Putamen (tissue), 1 donor: ENCODE measurements around the gene NHERF1.

ENCODE experiments used
- DNase-seq: peaks from one replicate; pipeline ENCODE4 v3.0.0-alpha.2; 2016; ENCODE audit warnings: low spot score

NHERF1 gene

GRCh38 chr17:74810699-74811485, 62.5 kb downstream of the NHERF1 start:
- no peak for DNase-seq

DNA sequence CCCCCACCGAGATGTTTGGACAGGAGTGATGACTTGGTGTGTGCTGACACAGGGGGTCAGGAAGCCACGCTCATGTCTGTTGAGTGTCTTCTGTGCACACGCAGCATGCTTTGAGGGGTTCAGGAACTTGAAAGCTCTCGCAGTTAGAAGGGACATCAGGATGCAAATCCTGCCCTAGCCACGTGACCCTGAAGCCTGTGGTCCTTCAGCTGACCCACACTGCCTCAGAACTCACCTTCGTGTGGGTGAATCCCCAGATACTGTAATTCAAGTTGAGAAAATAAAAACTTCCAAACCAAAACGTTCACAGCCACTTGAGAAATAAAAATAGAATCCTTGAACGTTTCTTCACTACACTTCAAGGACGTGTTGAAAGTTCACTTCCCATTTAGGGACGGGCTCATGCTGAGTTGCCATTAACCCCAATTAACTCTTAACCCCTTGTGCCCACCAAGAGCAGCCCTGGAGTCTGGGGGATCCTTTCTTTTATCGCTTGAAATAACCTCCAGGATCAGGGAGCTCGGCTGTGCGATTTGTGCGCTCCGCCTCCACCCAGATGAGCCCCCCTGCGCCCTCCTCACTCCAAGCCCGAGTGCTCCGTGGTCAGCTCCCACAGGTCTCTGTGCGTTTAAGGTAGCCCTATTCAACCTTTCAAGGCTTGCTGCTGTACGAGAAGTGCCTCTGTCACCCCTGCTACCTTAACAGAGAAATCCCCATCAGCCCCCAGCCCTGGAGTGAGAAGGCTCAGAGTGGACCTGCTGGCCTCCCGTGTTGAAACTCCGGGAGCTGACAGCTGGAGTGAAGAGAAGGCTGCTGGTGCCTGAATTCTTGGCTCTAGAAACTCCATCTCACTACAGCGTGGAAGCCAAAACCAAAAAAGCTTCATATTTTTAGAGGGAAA, 63.9 kb downstream of the NHERF1 start:
- no peak for DNase-seq

GRCh38 chr17:74814453-74814852, 66.0 kb downstream of the NHERF1 start:
- no peak for DNase-seq

DNA sequence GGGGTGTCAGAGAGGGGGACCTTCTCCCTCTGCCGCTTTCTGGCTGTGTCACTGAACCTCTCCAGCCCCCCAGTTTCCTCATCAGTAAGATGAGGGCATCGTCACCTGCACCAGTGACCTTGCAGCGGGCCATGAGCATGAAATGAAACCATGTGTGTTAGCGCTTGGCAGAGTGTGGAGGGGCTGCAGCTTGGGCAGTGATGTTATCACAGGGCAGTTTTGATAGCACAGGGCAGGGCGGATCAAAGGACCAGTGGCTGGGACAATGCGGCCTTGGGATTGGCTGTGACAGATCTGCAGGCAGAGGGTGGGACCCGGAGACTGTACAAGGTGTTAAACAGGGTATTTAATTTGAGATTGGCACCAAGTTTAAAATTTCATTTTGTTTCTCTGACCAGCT, 66.6 kb downstream of the NHERF1 start:
- DNase-seq = no peak

DNA sequence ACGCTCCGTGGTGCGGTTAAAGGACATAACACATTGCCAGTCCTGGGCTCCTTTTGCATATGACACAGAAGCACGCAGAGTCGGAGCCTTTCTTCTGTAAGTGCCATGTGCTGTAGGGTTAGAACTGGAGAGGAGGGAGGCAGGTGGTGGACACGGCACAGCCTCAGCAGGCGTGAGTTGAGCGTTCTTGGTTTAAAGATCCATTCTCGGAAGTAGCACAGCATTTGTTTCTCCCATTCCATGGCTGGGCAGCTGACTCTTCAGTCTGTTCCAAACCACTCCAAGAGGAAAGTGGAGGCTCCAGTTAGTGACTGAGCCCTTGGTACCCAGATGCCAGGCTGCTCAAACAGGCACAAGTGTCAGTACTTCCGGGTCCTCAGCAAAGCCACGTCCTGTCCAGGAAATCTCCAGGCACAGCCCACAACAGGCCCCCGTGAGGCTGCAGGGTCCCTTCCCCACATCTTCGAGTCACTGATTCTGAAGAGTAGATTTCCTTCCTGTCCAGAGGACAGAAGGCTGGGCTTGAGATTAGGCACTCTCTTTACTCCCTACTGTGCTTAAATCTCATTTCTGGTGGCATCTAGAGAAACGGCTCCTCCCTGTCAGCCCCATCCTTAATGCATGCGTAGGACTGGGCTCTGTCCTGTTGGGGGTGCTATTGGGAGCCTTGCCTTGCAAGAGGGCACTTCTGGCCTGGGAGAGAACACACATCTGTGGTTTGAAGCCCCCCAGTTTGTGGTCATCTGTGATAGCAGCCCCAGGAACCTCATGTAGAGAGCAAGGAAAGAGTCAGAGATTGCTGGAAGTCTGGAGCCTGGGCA, 67.3 kb downstream of the NHERF1 start:
- no peak for DNase-seq

- no peak for DNase-seq
These were observed 68.6 kb downstream of the NHERF1 start for GRCh38 chr17:74816905-74817620.

DNA sequence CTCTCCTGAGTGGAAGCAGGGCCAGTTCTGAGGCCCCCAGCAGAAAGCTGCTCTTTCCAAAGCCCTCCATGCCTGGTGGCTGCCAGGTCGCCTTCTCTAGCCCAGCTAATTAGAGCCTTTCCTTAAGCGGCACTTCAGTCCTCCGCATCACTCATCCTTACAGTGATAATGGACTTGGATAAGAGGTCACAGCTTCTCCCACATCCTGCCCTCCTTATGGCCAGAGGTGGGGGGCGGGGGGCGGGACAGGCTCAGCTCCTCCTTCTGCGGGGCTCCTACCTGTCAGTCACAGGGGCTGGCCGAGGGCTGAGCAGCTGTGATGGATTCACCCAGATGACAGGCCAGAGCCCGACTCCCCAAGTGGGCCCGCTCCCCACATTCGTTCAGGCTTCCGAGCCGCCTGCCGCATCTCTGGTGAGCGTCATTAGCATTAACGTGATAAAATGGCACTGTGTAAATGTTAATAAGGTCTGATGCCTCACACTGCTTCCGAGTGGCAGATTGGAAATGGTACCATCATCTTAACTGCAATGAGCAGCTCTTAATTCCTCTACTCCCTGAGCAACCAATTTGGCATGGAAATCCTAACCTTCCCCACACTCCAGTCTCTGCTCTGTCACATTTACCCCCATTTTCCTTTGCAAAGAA, 70.0 kb downstream of the NHERF1 start:
- DNase-seq = no peak
